CD4-positive, alpha-beta T cell (primary cell): ENCODE measurements around the gene NR1D1. TPM values are rescaled to one million over a fixed set of nuclear protein-coding genes. Genes with fewer than 3 reads are reported as not detected.

Source experiments
- ATAC-seq: fragments of 200-7000 bp; cut with Tn5 transposase; one replicate; pipeline ENCODE4 v1.10.0; 2022; ENCODE audit warnings: mild to moderate bottlenecking; ENCODE audit not compliant: poor library complexity
- CTCF ChIA-PET: fragments of 350-600 bp; sonication (Branson Sonifier 250); formaldehyde crosslinking; loops from one replicate; lab custom pipeline; 2021; ENCODE audit warnings: antibody characterized with exemption, inconsistent platforms; lab: Charles Lee
- POLR2A ChIA-PET: fragments of 350-600 bp; sonication (Branson Sonifier 250); formaldehyde crosslinking; loops from one replicate; lab custom pipeline; 2021; ENCODE audit warnings: antibody characterized with exemption, inconsistent platforms; lab: Charles Lee
- DNase-seq, 14 experiments: peaks; one replicate each; pipeline ENCODE4 v3.0.0-alpha.2; 2013 to 2020; ENCODE audit warnings: mixed read lengths in 2 of 14
- H3K27ac ChIP-seq, 2 donors: one replicate each; pipeline versions ENCODE4 v1.5.1 to v1.7.0; 2013; ENCODE audit warnings: low read length in 2 of 2, low read depth in 1 of 2, mild to moderate bottlenecking in 1 of 2
- H3K27me3 ChIP-seq, 2 experiments: 1 replicate in 1 of 2; 2 replicates in 1 of 2; pipeline versions ENCODE4 v1.6.1 to v1.7.0; 2013; ENCODE audit warnings: low read length in 2 of 2, control low read depth in 1 of 2, mild to moderate bottlenecking in 1 of 2, moderate library complexity in 1 of 2; ENCODE audit not compliant: insufficient read depth in 2 of 2, control insufficient read depth in 1 of 2
- H3K36me3 ChIP-seq: one replicate; pipeline ENCODE4 v1.6.1; 2013; ENCODE audit warnings: low read length, control low read depth; ENCODE audit not compliant: insufficient read depth
- H3K4me1 ChIP-seq: one replicate; pipeline ENCODE4 v1.6.1; 2013; ENCODE audit warnings: low read length, control low read depth; ENCODE audit not compliant: insufficient read depth
- H3K4me3 ChIP-seq: one replicate; pipeline ENCODE4 v1.5.1; 2013; ENCODE audit warnings: mild to moderate bottlenecking, low read length, moderate library complexity
- H3K9me3 ChIP-seq, 2 experiments: 1 replicate in 1 of 2; 2 replicates in 1 of 2; pipeline versions ENCODE4 v1.6.1 to v1.7.0; 2013; ENCODE audit warnings: low read length in 2 of 2, mild to moderate bottlenecking in 2 of 2, control low read depth in 1 of 2, moderate library complexity in 1 of 2; ENCODE audit not compliant: control insufficient read depth in 1 of 2, insufficient read depth in 1 of 2
- H3K27ac Mint-ChIP-seq: one replicate; pipeline ENCODE4 v1.8.0; 2020; ENCODE audit warnings: mixed read lengths
- H3K27me3 Mint-ChIP-seq: one replicate; pipeline ENCODE4 v1.8.0; 2021; ENCODE audit warnings: mixed read lengths
- H3K36me3 Mint-ChIP-seq: one replicate; pipeline ENCODE4 v1.8.0; 2021; ENCODE audit warnings: low read depth, mixed read lengths
- H3K4me1 Mint-ChIP-seq: one replicate; pipeline ENCODE4 v1.8.0; 2021; ENCODE audit warnings: low read depth, mixed read lengths
- H3K4me3 Mint-ChIP-seq: one replicate; pipeline ENCODE4 v1.8.0; 2020; ENCODE audit warnings: mild to moderate bottlenecking, mixed read lengths
- H3K9me3 Mint-ChIP-seq: one replicate; pipeline ENCODE4 v1.8.0; 2020; ENCODE audit warnings: mixed read lengths
- intact Hi-C, 2 experiments: fragments of 100-400 bp; cut with DNase I in 1 of 2; cut with micrococcal nuclease in 1 of 2; formaldehyde crosslinking; loops; one replicate each; pipeline versions ENCODE4 v1.15.1 to v1.9.0; 2023 to 2025; cut with DNase I, micrococcal nuclease
- total RNA-seq, 174 experiments: library from RNA in 2 of 174; stranded (reverse) in 2 of 174; gene quantifications; one replicate each; pipeline ENCODE4 v1.2.3 and lab custom pipeline; 2021 to 2026
- TF ChIP-seq, protein P1 (sequence below): fragments of 200-600 bp; IDR thresholded peaks from one replicate; pipeline ENCODE4 v1.8.0; 2022; ENCODE audit warnings: antibody characterized with exemption, mild to moderate bottlenecking

NR1D1 gene
- total RNA-seq, 2 experiments from 2014 or later: 29.6 to 34.1 TPM

DNA sequence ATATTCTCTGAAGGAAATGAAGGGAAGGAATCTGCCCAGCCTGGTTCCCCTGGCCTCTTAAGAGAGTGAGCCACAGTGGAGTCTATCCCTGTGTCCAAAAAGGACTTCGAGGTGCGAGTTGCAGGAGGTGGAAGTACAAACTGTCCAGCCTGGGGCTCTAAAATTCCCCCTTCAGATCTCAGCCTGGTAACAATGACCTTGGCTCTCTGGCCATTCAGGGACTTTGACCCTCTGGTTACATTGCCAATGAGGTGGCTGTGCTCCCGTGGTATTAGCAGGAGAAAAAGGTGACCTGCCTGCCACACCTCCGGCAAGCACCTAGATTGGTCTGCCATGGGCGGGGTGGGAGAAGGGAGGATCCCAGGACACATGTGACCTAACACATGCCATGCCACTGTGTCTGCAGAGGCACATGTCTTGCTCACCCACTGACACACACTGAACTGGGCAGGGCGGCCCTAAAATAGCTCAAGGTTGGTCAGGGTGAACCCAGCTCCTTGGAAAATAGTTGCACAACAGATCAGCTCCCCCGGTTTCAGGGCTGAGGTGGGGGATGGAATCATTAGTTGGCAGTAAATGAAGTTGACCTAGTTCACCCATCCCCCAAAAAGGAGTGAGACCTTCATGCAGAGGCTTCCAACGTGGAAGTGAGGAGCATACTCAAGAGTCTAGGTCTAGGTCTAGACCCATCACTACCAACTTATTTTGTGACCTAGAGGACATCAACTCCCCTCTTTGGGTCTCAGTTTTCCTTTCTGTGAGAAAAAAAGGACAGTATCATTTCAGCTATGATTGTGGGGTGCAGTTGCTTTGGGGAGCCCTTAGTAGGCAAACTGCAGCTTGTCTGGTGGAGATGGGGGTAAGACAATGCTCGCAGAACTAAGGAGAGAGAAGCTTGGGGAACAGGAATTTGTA is 2.2 kb downstream of the NR1D1 start:
- peak in 2 of 14 experiments; percentile 41 to 62 for DNase-seq
- H3K27ac ChIP-seq: peak overlapping the region; percentile 94 to 96
- peaks cover 93% of the 10 kb centered on the region for H3K4me1 ChIP-seq
- H3K4me3 ChIP-seq: peak overlapping the region; percentile 48
- Mint-ChIP-seq H3K4me3 (peak overlapping the region; percentile 97), H3K27me3 (no peaks in the 10 kb centered on the region), H3K9me3 (no peaks in the 10 kb centered on the region), H3K27ac (peak overlapping the region; percentile 91), H3K4me1 (peaks cover 89% of the 10 kb centered on the region), H3K36me3 (peaks cover 65% of the 10 kb centered on the region)
- H3K9me3 ChIP-seq: no peaks in the 10 kb centered on the region
- peaks cover 44% of the 10 kb centered on the region for H3K36me3 ChIP-seq
- ChIA-PET POLR2A (interaction anchor here (0.8 to 9.7 kb wide), 16 partner anchors 8 to 209 kb away, joined by 3 to 335 read pairs (median 13); partner anchors contain the start of genes CASC3, MED24, MSL1 and PSMD3), CTCF (interaction anchor here (1.0 to 8.8 kb wide), 7 partner anchors 12 to 70 kb away, joined by 3 to 93 read pairs (median 6); no protein-coding TSS in a partner anchor)
- no peaks in the 10 kb centered on the region for H3K27me3 ChIP-seq
- TF ChIP-seq, protein P1, sequence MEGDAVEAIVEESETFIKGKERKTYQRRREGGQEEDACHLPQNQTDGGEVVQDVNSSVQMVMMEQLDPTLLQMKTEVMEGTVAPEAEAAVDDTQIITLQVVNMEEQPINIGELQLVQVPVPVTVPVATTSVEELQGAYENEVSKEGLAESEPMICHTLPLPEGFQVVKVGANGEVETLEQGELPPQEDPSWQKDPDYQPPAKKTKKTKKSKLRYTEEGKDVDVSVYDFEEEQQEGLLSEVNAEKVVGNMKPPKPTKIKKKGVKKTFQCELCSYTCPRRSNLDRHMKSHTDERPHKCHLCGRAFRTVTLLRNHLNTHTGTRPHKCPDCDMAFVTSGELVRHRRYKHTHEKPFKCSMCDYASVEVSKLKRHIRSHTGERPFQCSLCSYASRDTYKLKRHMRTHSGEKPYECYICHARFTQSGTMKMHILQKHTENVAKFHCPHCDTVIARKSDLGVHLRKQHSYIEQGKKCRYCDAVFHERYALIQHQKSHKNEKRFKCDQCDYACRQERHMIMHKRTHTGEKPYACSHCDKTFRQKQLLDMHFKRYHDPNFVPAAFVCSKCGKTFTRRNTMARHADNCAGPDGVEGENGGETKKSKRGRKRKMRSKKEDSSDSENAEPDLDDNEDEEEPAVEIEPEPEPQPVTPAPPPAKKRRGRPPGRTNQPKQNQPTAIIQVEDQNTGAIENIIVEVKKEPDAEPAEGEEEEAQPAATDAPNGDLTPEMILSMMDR: no peak
- intact Hi-C loops: loop anchor here (2.0 to 5.0 kb wide), 4 partner anchors 13 to 171 kb away; partner anchors contain the start of genes CASC3 (in 1 of the 2), LRRC3C (in 1 of the 2), ORMDL3 (in 1 of the 2) and THRA (in 1 of the 2)
- ATAC-seq: no peak

DNA sequence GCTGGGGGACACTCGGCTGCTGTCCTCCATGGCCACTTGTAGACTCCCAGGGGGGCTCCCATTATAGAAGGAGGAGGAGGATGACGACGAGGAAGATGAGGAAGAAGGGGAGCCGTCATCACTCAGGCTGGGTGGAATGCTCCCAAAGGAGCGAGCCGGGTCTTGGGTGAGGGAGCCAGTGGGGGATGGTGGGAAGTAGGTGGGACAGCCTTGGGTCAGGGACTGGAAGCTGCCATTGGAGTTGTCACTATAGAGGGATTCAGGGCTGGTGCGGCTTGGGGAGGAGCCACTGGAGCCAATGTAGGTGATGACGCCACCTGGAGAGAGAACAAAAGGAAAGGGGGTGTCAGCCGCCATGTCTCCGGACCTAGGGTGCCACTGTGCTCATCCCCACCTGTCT is 3.3 kb downstream of the NR1D1 start:
- ChIA-PET CTCF (interaction anchor here (2.3 to 8.8 kb wide), 2 partner anchors 11 to 15 kb away, joined by 6 to 93 read pairs; no protein-coding TSS in a partner anchor), POLR2A (interaction anchor here (1.0 to 9.7 kb wide), 5 partner anchors 9 to 43 kb away, joined by 3 to 335 read pairs (median 34); partner anchors contain the start of genes MED24 and THRA)
- peak overlapping the region; percentile 94 to 96 for H3K27ac ChIP-seq
- Mint-ChIP-seq H3K27me3 (no peaks in the 10 kb centered on the region), H3K4me3 (peak overlapping the region; percentile 97), H3K36me3 (peaks cover 75% of the 10 kb centered on the region), H3K4me1 (peaks cover 83% of the 10 kb centered on the region), H3K27ac (peak overlapping the region; percentile 91), H3K9me3 (no peaks in the 10 kb centered on the region)
- TF ChIP-seq, protein P1: no peak
- no peaks in the 10 kb centered on the region for H3K9me3 ChIP-seq
- H3K27me3 ChIP-seq: no peaks in the 10 kb centered on the region
- peak overlapping the region; percentile 42 for H3K4me3 ChIP-seq
- intact Hi-C loops: loop anchor here (2.0 to 5.0 kb wide), 3 partner anchors 14 to 170 kb away; partner anchors contain the start of genes LRRC3C (in 1 of the 2), ORMDL3 (in 1 of the 2) and THRA (in 1 of the 2)
- H3K4me1 ChIP-seq: peaks cover 85% of the 10 kb centered on the region
- peak in 1 of 14 experiments; percentile 38 for DNase-seq
- ATAC-seq: no peak
- H3K36me3 ChIP-seq: peaks cover 51% of the 10 kb centered on the region
